SK-N-SH (cell line): ENCODE results near the gene CAMK1.

Experiments used
- CTCF ChIP-seq: fragments of 200-600 bp; sonication (generic); IDR thresholded peaks from 2 replicates; pipeline ENCODE4 v1.6.1; 2017; ENCODE audit warnings: antibody characterized with exemption, mild to moderate bottlenecking, moderate library complexity
- EP300 ChIP-seq, 2 experiments: IDR thresholded peaks; 2 replicates each; pipeline versions ENCODE4 v1.4.0 to v1.6.1; 2012; ENCODE audit warnings: borderline replicate concordance in 1 of 2, low read depth in 1 of 2, low read length in 1 of 2
- EZH2phosphoT487 ChIP-seq: fragments of 200-600 bp; sonication (generic); IDR thresholded peaks from 2 replicates; pipeline ENCODE4 v1.6.1; 2017; ENCODE audit warnings: low read depth, mixed run types, mild to moderate bottlenecking, antibody characterized with exemption, moderate library complexity, borderline replicate concordance
- GATA2 ChIP-seq: sonication (generic); formaldehyde crosslinking; IDR thresholded peaks from 2 replicates; pipeline ENCODE4 v1.5.0; 2020; ENCODE audit warnings: mild to moderate bottlenecking, missing genetic modification reagents
- MXI1 ChIP-seq: IDR thresholded peaks from 2 replicates; pipeline ENCODE4 v1.6.1; 2012; ENCODE audit warnings: mild to moderate bottlenecking, low read depth, low read length, improper control_type of control experiment
- NFIC ChIP-seq: IDR thresholded peaks from 2 replicates; pipeline ENCODE4 v1.4.0; 2012; ENCODE audit warnings: borderline replicate concordance
- PBX3 ChIP-seq: IDR thresholded peaks from 2 replicates; pipeline ENCODE4; 2012
- POLR2AphosphoS5 ChIP-seq: IDR thresholded peaks from 2 replicates; pipeline ENCODE4 v1.6.1; 2012; ENCODE audit warnings: low read depth, low read length
- RCOR1 ChIP-seq: fragments of 150-350 bp; IDR thresholded peaks from 2 replicates; pipeline ENCODE4 v1.6.1; 2017; ENCODE audit warnings: antibody characterized with exemption, low read length
- SMC3 ChIP-seq: IDR thresholded peaks from 2 replicates; pipeline ENCODE4 v1.6.1; 2012; ENCODE audit warnings: low read depth, low read length, improper control_type of control experiment
- YY1 ChIP-seq: IDR thresholded peaks from 2 replicates; pipeline ENCODE4 v1.4.0; 2012; ENCODE audit warnings: low read depth, mild to moderate bottlenecking
- ZBTB33 ChIP-seq: IDR thresholded peaks from 2 replicates; pipeline ENCODE4 v1.4.0; 2012; ENCODE audit warnings: low read depth, borderline replicate concordance

GRCh38 chr3:9732740-9733115 is 37.0 kb downstream of the CAMK1 start:
- TF ChIP-seq CTCF (no peak), YY1 (no peak), GATA2 (CRISPR knock-in tag) (no peak), NFIC (no peak), MXI1 (no peak), RCOR1 (no peak), ZBTB33 (no peak), POLR2AphosphoS5 (no peak), SMC3 (no peak), EP300 (IDR thresholded peaks at IDR 0.05; ENCODE audit: borderline replicate concordance in 1 of 2, low read depth in 1 of 2, low read length in 1 of 2) (no peak), PBX3 (no peak), EZH2phosphoT487 (no peak)
